Endothelial cell of coronary artery (primary cell): Measurements from ENCODE around the gene C1QA. TPM values are rescaled to one million over a fixed set of nuclear protein-coding genes. Genes with fewer than 3 reads are reported as not detected.

Experiments used
- total RNA-seq: library from RNA; depleted of rRNA; stranded (reverse); fragments of >200 nt; gene quantifications from 2 replicates; pipeline ENCODE4 v1.2.3, GENCODE V29; 2014

Gene C1QA
- total RNA-seq = not detected in 2 replicates

DNA sequence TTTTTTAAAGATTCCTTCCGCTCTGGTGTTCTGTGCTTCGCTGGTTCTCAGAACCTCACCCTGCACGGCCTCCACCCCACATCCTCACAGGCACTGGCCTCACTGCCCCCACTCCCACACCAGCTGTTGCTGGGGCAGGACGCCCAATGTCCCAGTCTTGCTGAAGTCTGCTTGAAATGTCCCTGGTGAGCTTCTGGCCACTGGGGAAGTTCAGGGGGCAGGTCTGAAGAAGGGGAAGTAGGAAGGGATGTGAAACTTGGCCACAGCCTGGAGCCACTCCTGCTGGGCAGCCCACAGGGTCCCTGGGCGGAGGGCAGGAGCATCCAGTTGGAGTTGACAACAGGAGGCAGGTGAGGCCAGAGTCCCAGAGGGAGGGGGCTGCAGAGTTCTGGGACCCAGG lies at the start of gene C1QA:
TSS of gene C1QA (plus strand) at position 276 of the 400 bp plus-strand sequence. CDS start 989 bp downstream, outside the sequence.

DNA sequence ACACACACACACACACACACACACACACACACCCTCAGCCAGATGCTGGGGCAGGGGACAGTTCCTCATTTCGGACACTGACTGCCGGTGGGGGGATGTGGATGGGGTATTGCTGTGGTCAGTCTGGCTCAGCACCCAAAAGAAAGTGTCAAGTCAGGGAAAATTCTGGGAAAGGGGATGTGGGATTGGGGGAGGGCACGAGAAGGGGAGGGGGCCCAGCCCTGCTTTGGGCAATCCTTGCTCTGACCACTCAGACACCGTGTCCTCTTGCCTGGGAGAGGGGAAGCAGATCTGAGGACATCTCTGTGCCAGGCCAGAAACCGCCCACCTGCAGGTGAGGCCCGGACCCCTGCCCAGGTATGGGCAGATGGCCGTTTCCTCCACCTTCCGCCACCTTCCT lies 7.0 kb downstream of the C1QA start, which contains the start of gene C1QC:
TSS of gene C1QC (plus strand) at position 253 of the 400 bp plus-strand sequence. CDS start 391 bp downstream, outside the sequence.

GRCh38 chr1:22652881-22653316 lies 16.5 kb downstream of the C1QA start, which contains the start of gene C1QB:
TSS of gene C1QB (plus strand) at chr1:22653236. CDS start at chr1:22659463, 6,227 bp downstream.

Other genes with a start within 250 kb of the C1QA start
- gene ZBTB40, start 184.8 kb upstream of the C1QA start, total RNA-seq = 9.1 and 9.8 TPM in 2 replicates
- gene EPHA8, start 73.1 kb upstream of the C1QA start, total RNA-seq = not detected in 2 replicates
- gene C1QC, start 7.0 kb downstream of the C1QA start, total RNA-seq = not detected in 2 replicates
- not detected in 2 replicates for gene C1QB, start 16.6 kb downstream of the C1QA start, total RNA-seq
- 50.7 and 58.5 TPM in 2 replicates for gene EPHB2, start 74.2 kb downstream of the C1QA start, total RNA-seq